ENCODE measurements around the gene ZNF396.

ZNF396 gene

DNA sequence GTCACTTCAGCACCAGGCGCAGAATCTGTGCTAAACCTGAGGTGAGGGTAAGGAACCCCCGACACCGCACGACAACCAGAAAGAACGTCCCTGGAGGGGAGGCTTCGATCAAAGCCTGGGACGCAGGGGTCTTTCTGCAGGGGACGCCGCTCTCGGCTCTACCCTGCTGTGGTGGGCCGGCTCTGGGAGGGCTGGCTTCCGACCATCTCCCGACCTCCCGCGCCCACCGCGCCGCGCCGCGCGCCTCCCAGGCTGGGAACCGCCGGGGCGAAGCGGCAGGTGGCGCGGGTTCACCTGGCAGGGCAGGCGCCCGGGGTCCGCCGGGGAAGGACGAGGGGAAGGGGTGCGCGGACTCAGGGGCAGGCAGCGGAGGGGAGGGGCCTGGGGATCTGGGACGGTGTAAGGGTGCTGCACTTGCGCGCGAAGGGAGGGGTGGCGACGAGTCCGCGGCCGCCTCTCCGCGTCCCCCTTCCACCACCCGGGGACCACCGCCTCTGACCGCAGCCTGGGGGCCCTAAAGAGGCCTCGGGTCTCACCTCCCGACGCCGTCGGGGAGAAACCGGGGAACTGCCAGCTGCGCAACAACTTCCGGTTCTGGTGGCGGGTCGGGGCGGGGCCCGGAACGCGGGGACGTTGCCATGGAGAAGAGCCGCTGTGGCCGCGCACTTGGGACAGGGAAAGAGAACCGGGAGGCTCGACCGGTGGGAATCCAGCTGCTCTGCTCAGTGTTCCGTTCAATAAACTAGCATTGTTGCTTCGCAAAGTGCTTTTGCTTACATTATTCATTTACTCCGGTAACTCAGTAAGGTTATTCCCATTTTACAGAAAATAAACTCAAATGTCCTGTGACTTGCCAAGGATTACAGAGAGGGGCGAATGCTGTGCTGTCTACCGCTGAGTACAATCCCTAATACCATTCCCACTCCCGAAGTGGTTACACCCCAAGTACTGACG, at the start of gene ZNF396:
TSS of gene ZNF396 (minus strand) at position 596 of the 954 bp plus-strand sequence. CDS start 3,045 bp downstream, outside the sequence.
- TF ChIP-seq, protein P1, sequence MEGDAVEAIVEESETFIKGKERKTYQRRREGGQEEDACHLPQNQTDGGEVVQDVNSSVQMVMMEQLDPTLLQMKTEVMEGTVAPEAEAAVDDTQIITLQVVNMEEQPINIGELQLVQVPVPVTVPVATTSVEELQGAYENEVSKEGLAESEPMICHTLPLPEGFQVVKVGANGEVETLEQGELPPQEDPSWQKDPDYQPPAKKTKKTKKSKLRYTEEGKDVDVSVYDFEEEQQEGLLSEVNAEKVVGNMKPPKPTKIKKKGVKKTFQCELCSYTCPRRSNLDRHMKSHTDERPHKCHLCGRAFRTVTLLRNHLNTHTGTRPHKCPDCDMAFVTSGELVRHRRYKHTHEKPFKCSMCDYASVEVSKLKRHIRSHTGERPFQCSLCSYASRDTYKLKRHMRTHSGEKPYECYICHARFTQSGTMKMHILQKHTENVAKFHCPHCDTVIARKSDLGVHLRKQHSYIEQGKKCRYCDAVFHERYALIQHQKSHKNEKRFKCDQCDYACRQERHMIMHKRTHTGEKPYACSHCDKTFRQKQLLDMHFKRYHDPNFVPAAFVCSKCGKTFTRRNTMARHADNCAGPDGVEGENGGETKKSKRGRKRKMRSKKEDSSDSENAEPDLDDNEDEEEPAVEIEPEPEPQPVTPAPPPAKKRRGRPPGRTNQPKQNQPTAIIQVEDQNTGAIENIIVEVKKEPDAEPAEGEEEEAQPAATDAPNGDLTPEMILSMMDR (conservative IDR thresholded peaks at IDR 0.05), result no peak
- H3K27ac ChIP-seq, result peak within 1 kb of the TSS; percentile 48; the same call in 1 of the 2 replicates

DNA sequence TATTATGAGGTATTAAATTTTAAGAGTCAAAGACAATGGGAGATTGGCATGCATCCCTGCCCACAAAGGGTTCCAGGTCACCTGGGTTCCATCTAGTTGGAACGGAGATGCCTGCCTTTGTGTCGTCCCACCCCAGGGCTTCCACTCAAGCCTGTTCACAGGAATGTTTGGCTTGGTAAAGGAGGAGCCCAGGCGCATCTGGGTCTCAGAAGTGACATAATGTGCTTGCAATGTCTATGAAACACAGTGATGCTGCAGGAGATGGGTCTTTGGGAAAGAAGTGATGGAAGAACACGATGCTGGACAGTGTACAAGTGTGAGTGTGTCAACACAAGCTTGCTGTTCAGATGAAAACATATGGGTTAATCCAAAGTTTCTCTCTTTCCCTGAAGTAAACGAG, 49.6 kb upstream of the ZNF396 start:
- H3K27ac ChIP-seq, result no peak overlapping the region
- TF ChIP-seq, protein P1 (conservative IDR thresholded peaks at IDR 0.05), result no peak

DNA sequence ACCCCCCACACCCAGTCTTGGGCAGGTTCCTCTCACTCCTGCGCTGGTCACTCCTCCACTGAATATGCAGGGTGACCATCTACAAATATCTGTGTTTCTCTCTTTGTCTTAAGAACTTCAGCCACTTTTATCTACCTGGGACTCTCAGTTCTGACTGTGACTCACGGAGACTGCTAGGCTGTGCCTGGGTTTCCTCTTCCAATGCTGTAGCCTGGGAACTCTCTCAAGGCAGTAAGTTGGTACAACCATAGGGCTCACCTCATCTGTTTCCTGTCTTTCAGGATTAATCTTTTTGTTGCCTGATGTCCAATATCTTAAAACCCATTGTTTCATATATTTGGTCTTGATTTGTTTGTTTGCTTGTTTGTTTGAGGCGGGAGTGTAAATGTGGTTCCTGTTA, 47.2 kb upstream of the ZNF396 start:
- no peak overlapping the region for H3K27ac ChIP-seq
- TF ChIP-seq, protein P1 (conservative IDR thresholded peaks at IDR 0.05), result no peak

DNA sequence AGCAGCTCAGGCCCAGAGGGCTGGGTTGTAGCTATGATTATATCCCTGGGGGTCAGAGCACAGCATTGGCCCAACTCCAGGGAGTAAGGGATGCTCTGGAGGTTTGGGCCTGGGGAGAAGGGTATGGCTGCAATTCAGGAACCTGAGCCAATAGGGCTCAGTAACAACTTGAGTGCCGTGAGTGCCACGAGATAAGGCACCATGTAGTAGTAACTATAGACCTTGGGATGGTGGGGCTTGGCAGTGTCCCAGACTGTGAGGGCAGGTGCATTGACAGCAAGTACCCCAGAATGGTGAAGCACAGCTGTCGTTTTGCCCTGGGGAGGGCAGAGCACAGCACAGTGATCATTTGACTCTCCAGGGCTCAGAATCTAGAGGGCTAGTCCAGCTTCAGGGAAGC, 45.1 kb upstream of the ZNF396 start:
- TF ChIP-seq, protein P1 (conservative IDR thresholded peaks at IDR 0.05), result no peak
- no peak overlapping the region for H3K27ac ChIP-seq

DNA sequence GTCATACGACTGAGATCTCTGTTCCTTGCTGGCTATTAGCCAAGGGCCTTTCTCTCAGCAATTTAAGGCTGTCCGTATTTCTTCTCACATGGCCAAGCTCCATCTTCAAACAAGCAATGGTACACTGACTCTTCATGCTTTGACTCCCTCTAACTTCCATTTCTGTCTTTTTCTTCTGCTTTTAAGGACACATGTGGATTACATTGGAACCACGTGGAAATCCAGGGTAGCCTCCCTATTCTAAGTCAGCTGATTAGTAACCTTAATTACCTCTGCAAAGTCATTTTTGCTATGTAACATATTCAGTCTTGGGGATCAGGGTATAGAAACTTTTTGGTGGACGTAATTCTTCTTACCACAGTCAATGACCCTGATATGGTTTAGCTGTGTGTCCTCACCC, 41.5 kb upstream of the ZNF396 start:
- TF ChIP-seq, protein P1 (conservative IDR thresholded peaks at IDR 0.05), result no peak

DNA sequence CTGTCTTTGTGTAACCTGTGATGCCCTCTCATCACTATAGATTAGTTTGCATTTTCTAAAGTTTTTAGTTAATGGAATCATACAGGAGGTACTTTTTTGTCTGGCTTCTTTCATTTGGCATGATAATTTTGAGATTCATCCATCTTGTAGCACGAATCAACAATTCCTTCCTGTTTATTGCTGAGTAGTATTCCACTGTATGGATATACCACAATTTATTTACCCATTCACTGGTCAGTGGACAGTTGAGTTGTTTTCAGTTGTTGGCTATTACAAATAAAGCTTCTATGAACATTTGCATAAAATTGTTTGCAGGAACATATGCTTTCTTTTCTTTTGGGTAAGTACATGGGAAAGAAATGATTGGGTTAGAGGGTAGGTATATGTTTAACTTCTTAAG, 40.1 kb upstream of the ZNF396 start:
- TF ChIP-seq, protein P1 (conservative IDR thresholded peaks at IDR 0.05), result no peak
- no peak overlapping the region for H3K27ac ChIP-seq

More for the DNA sequence above, 41.5 kb upstream of the ZNF396 start:
- H3K27ac ChIP-seq, result no peak overlapping the region

DNA sequence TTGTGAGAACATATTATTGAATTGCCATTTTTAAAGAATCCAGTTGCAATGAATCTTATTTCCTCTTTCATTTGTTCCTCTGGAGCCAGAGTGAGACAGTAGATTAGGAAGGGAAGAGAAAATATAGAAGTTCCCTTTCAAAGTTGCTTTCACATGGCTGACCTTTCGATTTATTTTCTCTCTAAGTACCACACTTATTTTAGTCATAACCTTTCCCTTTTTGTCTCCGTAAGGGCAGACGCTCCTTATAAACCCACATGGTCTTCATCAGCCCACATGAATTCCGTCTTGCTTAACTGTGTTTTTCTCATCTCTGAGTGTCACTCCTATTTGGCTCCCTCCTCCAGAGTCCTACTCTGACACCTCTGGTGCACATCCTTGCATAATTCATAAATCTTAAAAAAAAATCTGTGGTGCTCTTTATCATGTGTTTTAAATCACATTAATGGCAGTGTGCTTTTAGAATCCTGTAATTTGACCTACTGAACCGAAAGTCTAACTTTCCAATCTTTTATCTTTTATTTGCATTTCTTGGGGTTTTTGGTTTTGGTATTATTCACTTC, 38.5 kb upstream of the ZNF396 start:
- H3K27ac ChIP-seq, result no peak overlapping the region
- TF ChIP-seq, protein P1 (conservative IDR thresholded peaks at IDR 0.05), result no peak
